Measurements from ENCODE around the gene SACM1L.

SACM1L gene

GRCh38 chr3:45792516-45793172, 103.4 kb downstream of the SACM1L start:
- DNase-seq: no peak

- no peak for DNase-seq
Measured at GRCh38 chr3:45793482-45794176, 104.4 kb downstream of the SACM1L start.

DNA sequence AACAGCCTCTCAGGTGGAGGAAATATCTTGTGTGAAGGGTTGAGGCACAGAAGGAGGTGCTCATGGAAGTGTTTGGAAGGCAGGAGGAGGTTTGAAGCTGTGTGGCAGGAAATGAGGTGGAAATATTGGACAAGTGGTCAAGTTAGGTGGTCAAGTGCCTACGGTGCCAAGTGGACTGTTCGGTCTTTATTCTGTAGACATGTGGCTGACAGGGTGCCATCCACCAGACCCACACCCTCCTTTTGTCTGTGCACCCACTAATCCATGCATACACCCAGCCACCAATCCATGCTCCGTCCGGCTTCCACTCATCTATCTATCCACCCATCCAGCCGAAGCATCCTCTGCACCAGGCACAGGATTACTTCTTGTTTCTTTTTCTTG, 105.0 kb downstream of the SACM1L start:
- DNase-seq: no peak

DNA sequence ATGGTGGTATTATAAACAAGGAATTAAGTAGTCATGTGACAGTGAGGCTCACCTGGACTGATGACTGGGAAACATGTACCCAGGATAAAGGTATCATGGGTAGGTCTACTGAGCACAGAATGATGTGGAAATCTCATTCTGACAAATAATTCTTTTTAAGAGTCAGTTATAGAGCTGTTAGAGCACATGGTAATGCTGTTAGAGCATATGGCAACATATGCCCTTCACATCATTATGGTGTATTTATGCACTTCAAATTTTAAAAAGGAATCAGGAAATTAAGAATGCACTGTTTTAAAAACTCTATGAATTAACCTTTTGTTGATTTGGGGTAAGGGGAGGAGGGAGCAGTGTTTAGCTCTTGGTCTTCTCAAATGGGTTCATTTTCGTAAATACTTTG, 105.5 kb downstream of the SACM1L start:
- DNase-seq: no peak

Data from NCI-H510A (cell line).